T-helper 22 cell (primary cell): Measurements from ENCODE around the gene SLC22A1.

Experiments
- DNase-seq: peaks from one replicate; pipeline ENCODE4 v3.0.0-alpha.2; 2020; ENCODE audit warnings: low read depth

Gene SLC22A1

GRCh38 chr6:160173806-160174527 lies 52.4 kb downstream of the SLC22A1 start:
- no peak for DNase-seq

GRCh38 chr6:160174681-160175080 lies 53.1 kb downstream of the SLC22A1 start:
- DNase-seq, result no peak

- no peak for DNase-seq
Measured at GRCh38 chr6:160177220-160177619, 55.6 kb downstream of the SLC22A1 start.

- DNase-seq, result no peak
Measured at GRCh38 chr6:160178271-160178670, 56.7 kb downstream of the SLC22A1 start.

- DNase-seq, result no peak
Measured at GRCh38 chr6:160180706-160181105, 59.1 kb downstream of the SLC22A1 start.

- DNase-seq, result no peak
Measured at GRCh38 chr6:160188773-160189172, 67.2 kb downstream of the SLC22A1 start.

- DNase-seq, result no peak
Measured at GRCh38 chr6:160190081-160190480, 68.5 kb downstream of the SLC22A1 start.

- no peak for DNase-seq
Measured at GRCh38 chr6:160190973-160191372, 69.4 kb downstream of the SLC22A1 start.

GRCh38 chr6:160192840-160193239 lies 71.2 kb downstream of the SLC22A1 start:
- DNase-seq, result no peak

- no peak for DNase-seq
Measured at GRCh38 chr6:160194808-160195207, 73.2 kb downstream of the SLC22A1 start.

- no peak for DNase-seq
Measured at GRCh38 chr6:160197662-160198061, 76.0 kb downstream of the SLC22A1 start.

GRCh38 chr6:160198606-160199211 lies 77.1 kb downstream of the SLC22A1 start:
- no peak for DNase-seq

GRCh38 chr6:160201061-160201460 lies 79.4 kb downstream of the SLC22A1 start:
- no peak for DNase-seq

- no peak for DNase-seq
Measured at GRCh38 chr6:160202411-160202810, 80.8 kb downstream of the SLC22A1 start.

GRCh38 chr6:160203076-160203475 lies 81.5 kb downstream of the SLC22A1 start:
- DNase-seq, result no peak

GRCh38 chr6:160203522-160203921 lies 81.9 kb downstream of the SLC22A1 start:
- DNase-seq, result no peak

- DNase-seq, result no peak
Measured at GRCh38 chr6:160203953-160204352, 82.3 kb downstream of the SLC22A1 start.

GRCh38 chr6:160204710-160205109 lies 83.1 kb downstream of the SLC22A1 start:
- DNase-seq, result no peak

- no peak for DNase-seq
Measured at GRCh38 chr6:160207618-160208017, 86.0 kb downstream of the SLC22A1 start.
